Endothelial cell of umbilical vein (primary cell): Measurements from ENCODE around the gene MGAT5B. TPM values are rescaled to one million over a fixed set of nuclear protein-coding genes. Genes with fewer than 3 reads are reported as not detected.

Experiments used
- BruUV-seq: library from RNA; stranded (reverse); fragments of 400-500 nt; replicated peaks from 2 replicates; lab custom pipeline; 2021; lab: Mats Ljungman, UMichigan
- CTCF ChIA-PET: fragments of 300-600, 350-600 bp; sonication (Branson Sonifier 250); formaldehyde crosslinking; loops from one replicate; lab custom pipeline; 2021; ENCODE audit warnings: antibody characterized with exemption, inconsistent platforms; lab: Charles Lee
- POLR2A ChIA-PET: fragments of 300-600, 350-600 bp; sonication (Branson Sonifier 250); formaldehyde crosslinking; loops from one replicate; lab custom pipeline; 2021; ENCODE audit warnings: antibody characterized with exemption, inconsistent platforms; lab: Charles Lee
- DNase-seq: peaks from one replicate; pipeline ENCODE4 v3.0.0-alpha.2; 2011; ENCODE audit warnings: low read depth, low spot score
- FAIRE-seq: peaks from 2 replicates; lab custom pipeline; 2011; peaks lifted over from hg19 to GRCh38; lab: Jason Lieb, UNC
- H2AFZ ChIP-seq: 2 replicates; pipeline ENCODE4 v1.6.0; 2012; ENCODE audit warnings: low read depth, low read length, control low read depth, inconsistent platforms
- H3K27ac ChIP-seq: 2 replicates; pipeline ENCODE4 v1.5.1; 2011; ENCODE audit warnings: low read depth, mild to moderate bottlenecking, control low read depth, low read length, moderate library complexity; ENCODE audit not compliant: insufficient read depth
- H3K27me3 ChIP-seq, 2 experiments: 2 replicates each; pipeline versions ENCODE4 v1.6.0 to v1.6.1; 2011; ENCODE audit warnings: low read length in 2 of 2, mixed read lengths in 1 of 2; ENCODE audit not compliant: control insufficient read depth in 2 of 2, insufficient read depth in 2 of 2
- H3K36me3 ChIP-seq, 2 experiments: 2 replicates in 1 of 2; 3 replicates in 1 of 2; pipeline ENCODE4 v1.5.1; 2011; ENCODE audit warnings: low read length in 2 of 2, mild to moderate bottlenecking in 1 of 2, moderate library complexity in 1 of 2; ENCODE audit not compliant: control insufficient read depth in 2 of 2, insufficient read depth in 2 of 2; ENCODE audit errors: extremely low read depth in 1 of 2
- H3K4me1 ChIP-seq: 3 replicates; pipeline ENCODE4 v1.5.1; 2011; ENCODE audit warnings: mild to moderate bottlenecking, low read length; ENCODE audit not compliant: control insufficient read depth, insufficient read depth; ENCODE audit errors: extremely low read depth
- H3K4me2 ChIP-seq: 2 replicates; pipeline ENCODE4 v1.6.1; 2011; ENCODE audit warnings: low read length, control low read depth, mixed read lengths; ENCODE audit not compliant: insufficient read depth
- H3K4me3 ChIP-seq, 3 experiments: fragments of 200-600 bp in 1 of 3; sonication (generic), shearing (Covaris generic) in 1 of 3; replicated peaks in 1 of 3; 2 replicates each; pipeline ENCODE4 v1.5.1; 2011 to 2016; ENCODE audit warnings: control low read depth in 3 of 3, low read length in 3 of 3, mild to moderate bottlenecking in 2 of 3, inconsistent platforms in 1 of 3, low read depth in 1 of 3, moderate library complexity in 1 of 3; ENCODE audit not compliant: insufficient read depth in 1 of 3
- H3K79me2 ChIP-seq: 2 replicates; pipeline ENCODE4 v1.6.0; 2012; ENCODE audit warnings: low read length, inconsistent platforms; ENCODE audit not compliant: control insufficient read depth, insufficient read depth
- H3K9ac ChIP-seq: replicated peaks from 2 replicates; pipeline ENCODE3; 2011; ENCODE audit warnings: low read length, control low read depth; ENCODE audit not compliant: insufficient read depth; ENCODE audit errors: extremely low read depth
- H3K9me1 ChIP-seq: replicated peaks from 3 replicates; pipeline ENCODE4 v1.6.0; 2011; ENCODE audit warnings: mild to moderate bottlenecking, low read length; ENCODE audit not compliant: control insufficient read depth, insufficient read depth; ENCODE audit errors: extremely low read depth
- H3K9me3 ChIP-seq: replicated peaks from 2 replicates; pipeline ENCODE4 v1.5.1; 2012; ENCODE audit warnings: low read length, inconsistent platforms; ENCODE audit not compliant: control insufficient read depth, insufficient read depth
- H4K20me1 ChIP-seq: replicated peaks from 2 replicates; pipeline ENCODE3; 2011; ENCODE audit warnings: mild to moderate bottlenecking, low read length; ENCODE audit not compliant: control insufficient read depth, insufficient read depth; ENCODE audit errors: extremely low read depth
- EZH2 ChIP-seq: IDR thresholded peaks from 2 replicates; pipeline ENCODE4 v1.6.1; 2012; ENCODE audit warnings: borderline replicate concordance, low read depth, mild to moderate bottlenecking, moderate library complexity, low read length, inconsistent platforms; ENCODE audit not compliant: severe bottlenecking
- FOS ChIP-seq: IDR thresholded peaks from 2 replicates; pipeline ENCODE4 v1.6.1; 2011; ENCODE audit warnings: mild to moderate bottlenecking, low read length, moderate library complexity, borderline replicate concordance; ENCODE audit not compliant: insufficient read depth
- GATA2 ChIP-seq: IDR thresholded peaks from 2 replicates; pipeline ENCODE4 v1.7.0; 2011; ENCODE audit warnings: low read depth, mild to moderate bottlenecking, moderate library complexity, mixed read lengths, low read length; ENCODE audit not compliant: insufficient read length, insufficient read depth
- JUN ChIP-seq: IDR thresholded peaks from 2 replicates; pipeline ENCODE4 v1.6.1; 2011; ENCODE audit warnings: borderline replicate concordance, low read depth; ENCODE audit not compliant: insufficient read length, insufficient read depth
- MYC ChIP-seq: IDR thresholded peaks from one replicate; pipeline ENCODE4 v1.6.1; 2011; ENCODE audit warnings: mild to moderate bottlenecking, low read depth, low read length
- POLR2A ChIP-seq: IDR thresholded peaks from 2 replicates; pipeline ENCODE4 v1.6.1; 2012; ENCODE audit warnings: low read depth, mild to moderate bottlenecking, control low read depth, low read length
- POLR2AphosphoS5 ChIP-seq: IDR thresholded peaks from 2 replicates; pipeline ENCODE4 v1.6.1; 2012; ENCODE audit warnings: low read depth, mild to moderate bottlenecking, control low read depth, low read length, moderate library complexity; ENCODE audit not compliant: insufficient read depth
- dilution Hi-C: fragments of 300-500 bp; cut with MboI; formaldehyde crosslinking; loops from one replicate; pipeline ENCODE4 v1.15.0; 2019; ENCODE audit warnings: low sequenced_read_pairs; ENCODE audit not compliant: extremely low pct_ligation_motif_present
- intact Hi-C: fragments of 100-400 bp; cut with micrococcal nuclease; formaldehyde crosslinking; loops from one replicate; pipeline ENCODE4 v1.10.0; 2022
- polyA plus RNA-seq, 4 experiments: library from polyadenylated mRNA; depleted of rRNA in 3 of 4; stranded (reverse) in 3 of 4; unstranded in 1 of 4; fragments of >200 nt; gene quantifications; 2 replicates each; pipeline versions ENCODE4 v1.2.1 to v1.2.3, GENCODE V29; 2011 to 2012; ENCODE audit warnings: missing spikeins in 1 of 4
- total RNA-seq: library from RNA; stranded (reverse); gene quantifications from 2 replicates; pipeline ENCODE4 v1.2.3, GENCODE V29; 2021
- TF ChIP-seq, protein P1 (sequence below), 2 donors: IDR thresholded peaks; 1 replicate in 1 of 2; 2 replicates in 1 of 2; pipeline ENCODE4 v1.5.1; 2011; ENCODE audit warnings: low read length in 2 of 2, mild to moderate bottlenecking in 2 of 2, moderate library complexity in 2 of 2, control low read depth in 1 of 2, inconsistent platforms in 1 of 2, low read depth in 1 of 2; ENCODE audit not compliant: insufficient read depth in 1 of 2; ENCODE audit errors: extremely low read depth in 1 of 2
- TF ChIP-seq, protein P2 (sequence below): IDR thresholded peaks from 2 replicates; pipeline ENCODE4 v1.6.1; 2011; ENCODE audit not compliant: insufficient read depth, insufficient read length

MGAT5B gene
- total and polyA plus RNA-seq, 2 donors (not counting 3 experiments of a cell fraction or from before 2014, with no cell fraction given) = 1.7 to 2.1 TPM

DNA sequence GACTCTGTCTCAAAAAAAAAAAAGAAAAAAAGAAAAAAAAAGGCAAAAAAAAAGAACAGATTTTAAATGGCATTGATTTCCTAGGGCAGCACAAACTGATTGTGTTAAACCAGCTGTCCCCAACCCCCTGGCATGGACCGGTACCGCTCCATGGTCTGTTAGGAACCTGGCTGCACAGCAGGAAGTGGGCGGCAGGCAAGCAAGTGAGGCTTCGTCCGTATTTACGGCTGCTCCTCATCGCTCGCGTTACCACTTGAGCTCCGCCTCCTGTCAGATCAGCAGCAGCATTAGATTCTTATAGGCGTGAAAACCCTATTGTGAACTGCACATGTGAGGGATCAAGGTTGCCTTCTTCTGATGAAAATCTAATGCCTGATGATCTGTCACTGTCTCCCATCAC lies 26.6 kb downstream of the MGAT5B start:
- no peaks in the 10 kb centered on the region for H3K9me3 ChIP-seq
- H3K9ac ChIP-seq = no peak overlapping the region
- no TSS peak for BruUV-seq
- CTCF ChIA-PET = no interaction called here
- no peak overlapping the region for H2AFZ ChIP-seq
- no peak overlapping the region for H3K27ac ChIP-seq
- no peak overlapping the region for H3K4me3 ChIP-seq
- H3K4me1 ChIP-seq = no peaks in the 10 kb centered on the region
- no peaks in the 10 kb centered on the region for H3K79me2 ChIP-seq
- POLR2A ChIA-PET = no interaction called here
- dilution Hi-C loops (no loop called here), intact Hi-C loops (no loop called here)
- DNase-seq = no peak
- H3K9me1 ChIP-seq = no peaks in the 10 kb centered on the region
- H4K20me1 ChIP-seq = no peaks in the 10 kb centered on the region
- no peak overlapping the region for H3K4me2 ChIP-seq
- FAIRE-seq = no peak
- TF ChIP-seq POLR2A = no peak
- no peak for TF ChIP-seq MYC
- TF ChIP-seq JUN = no peak
- TF ChIP-seq, protein P1, sequence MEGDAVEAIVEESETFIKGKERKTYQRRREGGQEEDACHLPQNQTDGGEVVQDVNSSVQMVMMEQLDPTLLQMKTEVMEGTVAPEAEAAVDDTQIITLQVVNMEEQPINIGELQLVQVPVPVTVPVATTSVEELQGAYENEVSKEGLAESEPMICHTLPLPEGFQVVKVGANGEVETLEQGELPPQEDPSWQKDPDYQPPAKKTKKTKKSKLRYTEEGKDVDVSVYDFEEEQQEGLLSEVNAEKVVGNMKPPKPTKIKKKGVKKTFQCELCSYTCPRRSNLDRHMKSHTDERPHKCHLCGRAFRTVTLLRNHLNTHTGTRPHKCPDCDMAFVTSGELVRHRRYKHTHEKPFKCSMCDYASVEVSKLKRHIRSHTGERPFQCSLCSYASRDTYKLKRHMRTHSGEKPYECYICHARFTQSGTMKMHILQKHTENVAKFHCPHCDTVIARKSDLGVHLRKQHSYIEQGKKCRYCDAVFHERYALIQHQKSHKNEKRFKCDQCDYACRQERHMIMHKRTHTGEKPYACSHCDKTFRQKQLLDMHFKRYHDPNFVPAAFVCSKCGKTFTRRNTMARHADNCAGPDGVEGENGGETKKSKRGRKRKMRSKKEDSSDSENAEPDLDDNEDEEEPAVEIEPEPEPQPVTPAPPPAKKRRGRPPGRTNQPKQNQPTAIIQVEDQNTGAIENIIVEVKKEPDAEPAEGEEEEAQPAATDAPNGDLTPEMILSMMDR (IDR thresholded peaks at IDR 0.05; ENCODE audit: extremely low read depth in 1 of 2, insufficient read depth in 1 of 2, low read depth in 1 of 2, low read length in 2 of 2) = no peak
- TF ChIP-seq, protein P2, sequence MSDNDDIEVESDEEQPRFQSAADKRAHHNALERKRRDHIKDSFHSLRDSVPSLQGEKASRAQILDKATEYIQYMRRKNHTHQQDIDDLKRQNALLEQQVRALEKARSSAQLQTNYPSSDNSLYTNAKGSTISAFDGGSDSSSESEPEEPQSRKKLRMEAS = no peak
- no peak for TF ChIP-seq FOS
- no peak for TF ChIP-seq EZH2
- no peak for TF ChIP-seq POLR2AphosphoS5
- no peak for TF ChIP-seq GATA2
- H3K36me3 ChIP-seq = no peaks in the 10 kb centered on the region
- no peaks in the 10 kb centered on the region for H3K27me3 ChIP-seq
